DMS153 treated with DMSO at 0.1 percent for 48 hours (cell line): Measurements from ENCODE around the gene TTLL11.

Source experiments
- DNase-seq: peaks from one replicate; lab custom pipeline; 2025; ENCODE audit not compliant: unreplicated experiment; lab: John Stamatoyannopoulos, UW

TTLL11 gene

GRCh38 chr9:122092611-122093506 lies at the start of gene TTLL11:
TTLL11 (minus strand) TSS chr9:122093308; CDS start chr9:122093148, 160 bp downstream.
- DNase-seq, result peak; percentile 82

- DNase-seq, result no peak
These were observed 48.6 kb upstream of the TTLL11 start for GRCh38 chr9:122141671-122142070.

GRCh38 chr9:122140368-122141193 lies 47.5 kb upstream of the TTLL11 start:
- DNase-seq, result no peak

GRCh38 chr9:122138560-122139268 lies 45.6 kb upstream of the TTLL11 start:
- DNase-seq, result no peak

- no peak for DNase-seq
These were observed 42.4 kb upstream of the TTLL11 start for GRCh38 chr9:122135529-122135859.

GRCh38 chr9:122134822-122135528 lies 41.9 kb upstream of the TTLL11 start:
- DNase-seq, result no peak

GRCh38 chr9:122133984-122134535 lies 41.0 kb upstream of the TTLL11 start:
- no peak for DNase-seq

- no peak for DNase-seq
These were observed 40.3 kb upstream of the TTLL11 start for GRCh38 chr9:122133263-122133983.

GRCh38 chr9:122132539-122132938 lies 39.4 kb upstream of the TTLL11 start:
- no peak for DNase-seq

- no peak for DNase-seq
These were observed 38.4 kb upstream of the TTLL11 start for GRCh38 chr9:122131401-122132001.

GRCh38 chr9:122130837-122131236 lies 37.7 kb upstream of the TTLL11 start:
- DNase-seq, result no peak

- DNase-seq, result no peak
These were observed 36.9 kb upstream of the TTLL11 start for GRCh38 chr9:122129969-122130368.

- DNase-seq, result no peak
These were observed 35.8 kb upstream of the TTLL11 start for GRCh38 chr9:122128969-122129343.

GRCh38 chr9:122128007-122128968 lies 35.2 kb upstream of the TTLL11 start:
- no peak for DNase-seq

- DNase-seq, result no peak
These were observed 34.3 kb upstream of the TTLL11 start for GRCh38 chr9:122127396-122127798.

- DNase-seq, result no peak
These were observed 33.5 kb upstream of the TTLL11 start for GRCh38 chr9:122126331-122127261.
